ENCODE measurements around the gene FAM156B.
"Not testable (repeated sequence)": the region's sequence is repeated elsewhere in the genome, so short reads cannot be mapped to it uniquely, and the experiment has no call there.

DNA sequence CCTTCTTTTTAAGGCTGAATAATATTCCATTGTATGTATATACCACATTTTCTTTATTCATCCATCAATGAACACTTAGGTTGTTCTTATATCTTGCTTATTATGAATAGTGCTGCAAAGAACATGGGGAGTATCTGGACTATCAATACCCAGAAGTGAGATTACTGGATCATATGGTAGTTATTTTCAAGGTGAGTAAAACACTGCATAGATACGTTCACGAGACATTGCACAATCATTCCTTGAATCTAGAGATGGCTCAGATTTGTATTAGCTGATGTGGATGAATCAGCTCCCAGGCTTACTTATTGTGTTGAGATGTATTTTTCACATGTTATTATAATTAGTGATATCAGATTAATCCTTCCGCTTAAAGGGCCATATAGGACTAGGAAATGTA, 17.6 kb downstream of the FAM156B start:
- TF ChIP-seq, protein P1, sequence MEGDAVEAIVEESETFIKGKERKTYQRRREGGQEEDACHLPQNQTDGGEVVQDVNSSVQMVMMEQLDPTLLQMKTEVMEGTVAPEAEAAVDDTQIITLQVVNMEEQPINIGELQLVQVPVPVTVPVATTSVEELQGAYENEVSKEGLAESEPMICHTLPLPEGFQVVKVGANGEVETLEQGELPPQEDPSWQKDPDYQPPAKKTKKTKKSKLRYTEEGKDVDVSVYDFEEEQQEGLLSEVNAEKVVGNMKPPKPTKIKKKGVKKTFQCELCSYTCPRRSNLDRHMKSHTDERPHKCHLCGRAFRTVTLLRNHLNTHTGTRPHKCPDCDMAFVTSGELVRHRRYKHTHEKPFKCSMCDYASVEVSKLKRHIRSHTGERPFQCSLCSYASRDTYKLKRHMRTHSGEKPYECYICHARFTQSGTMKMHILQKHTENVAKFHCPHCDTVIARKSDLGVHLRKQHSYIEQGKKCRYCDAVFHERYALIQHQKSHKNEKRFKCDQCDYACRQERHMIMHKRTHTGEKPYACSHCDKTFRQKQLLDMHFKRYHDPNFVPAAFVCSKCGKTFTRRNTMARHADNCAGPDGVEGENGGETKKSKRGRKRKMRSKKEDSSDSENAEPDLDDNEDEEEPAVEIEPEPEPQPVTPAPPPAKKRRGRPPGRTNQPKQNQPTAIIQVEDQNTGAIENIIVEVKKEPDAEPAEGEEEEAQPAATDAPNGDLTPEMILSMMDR (IDR thresholded peaks at IDR 0.05): not testable (repeated sequence)
- TF ChIP-seq POLR2AphosphoS2 (conservative IDR thresholded peaks at IDR 0.05; ENCODE audit: low read length); POLR2A (IDR thresholded peaks at IDR 0.05; ENCODE audit: low read length); RAD21 (conservative IDR thresholded peaks at IDR 0.05 in 1 of 2, IDR thresholded peaks at IDR 0.05 in 1 of 2); USF2 (IDR thresholded peaks at IDR 0.05); MAFK (IDR thresholded peaks at IDR 0.05; ENCODE audit: partially characterized antibody); EP300 (IDR thresholded peaks at IDR 0.05): not testable (repeated sequence)
- TF ChIP-seq, protein P2, sequence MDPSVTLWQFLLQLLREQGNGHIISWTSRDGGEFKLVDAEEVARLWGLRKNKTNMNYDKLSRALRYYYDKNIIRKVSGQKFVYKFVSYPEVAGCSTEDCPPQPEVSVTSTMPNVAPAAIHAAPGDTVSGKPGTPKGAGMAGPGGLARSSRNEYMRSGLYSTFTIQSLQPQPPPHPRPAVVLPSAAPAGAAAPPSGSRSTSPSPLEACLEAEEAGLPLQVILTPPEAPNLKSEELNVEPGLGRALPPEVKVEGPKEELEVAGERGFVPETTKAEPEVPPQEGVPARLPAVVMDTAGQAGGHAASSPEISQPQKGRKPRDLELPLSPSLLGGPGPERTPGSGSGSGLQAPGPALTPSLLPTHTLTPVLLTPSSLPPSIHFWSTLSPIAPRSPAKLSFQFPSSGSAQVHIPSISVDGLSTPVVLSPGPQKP (IDR thresholded peaks at IDR 0.05; ENCODE audit: low read depth, low read length): not testable (repeated sequence)
